ENCODE data around the gene CTLA4.

CTLA4 gene

DNA sequence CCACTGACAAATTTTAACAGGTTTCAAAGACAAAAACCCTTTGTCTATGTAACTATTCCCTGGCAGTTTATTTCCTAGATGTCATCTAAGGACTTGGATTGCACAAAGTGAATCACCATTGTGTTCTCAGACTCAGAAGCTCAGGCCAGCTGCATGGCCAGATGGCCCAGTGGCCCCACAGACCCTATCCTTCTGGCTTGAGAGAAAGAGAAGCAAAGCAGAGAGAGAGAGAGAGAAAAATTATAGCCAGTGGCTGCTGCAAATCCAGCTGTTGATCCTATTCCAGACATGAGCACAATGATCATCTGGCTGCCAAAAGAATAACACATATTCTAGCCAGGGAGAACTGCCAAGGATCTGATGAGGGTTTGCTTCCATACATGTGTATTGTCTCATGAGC lies 25.8 kb downstream of the CTLA4 start:
- no peak for DNase-seq

DNA sequence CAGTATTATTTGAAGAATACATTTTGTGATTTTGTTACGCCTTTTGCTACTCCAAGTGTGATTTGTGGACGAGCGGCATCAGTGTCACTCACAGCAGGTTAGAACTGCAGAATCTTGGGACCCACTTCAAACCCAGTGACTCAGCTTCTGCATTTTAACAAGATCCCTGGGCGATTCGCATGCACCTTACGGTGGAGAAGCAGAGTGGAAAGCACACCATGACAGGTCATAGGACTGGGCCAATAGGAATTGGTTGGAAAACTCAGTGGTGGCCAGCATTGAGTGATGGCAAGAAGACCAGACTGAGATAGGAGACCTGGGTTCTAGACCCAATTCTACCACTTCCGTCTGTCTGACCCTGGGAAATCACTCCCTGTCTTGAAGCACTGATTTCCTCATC lies 26.3 kb downstream of the CTLA4 start:
- DNase-seq: no peak

DNA sequence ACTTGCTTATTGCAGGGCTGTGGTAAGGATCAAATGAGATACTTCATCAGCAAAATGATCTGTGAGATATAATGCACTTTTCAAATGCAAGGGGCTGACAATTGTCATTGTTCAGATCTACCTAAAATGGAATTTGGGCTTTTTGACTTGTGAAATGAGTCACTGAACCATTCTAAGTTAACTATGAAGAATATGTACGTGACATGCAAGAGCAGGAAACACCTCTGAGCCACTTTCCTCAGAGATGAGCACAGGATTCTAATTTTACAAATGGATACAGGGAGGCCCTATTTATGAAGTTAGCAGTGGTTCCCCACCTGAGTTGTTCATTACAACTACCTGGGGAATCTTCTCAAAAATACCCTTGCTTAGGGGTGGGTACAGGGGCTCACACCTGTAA lies 26.7 kb downstream of the CTLA4 start:
- DNase-seq: no peak

DNA sequence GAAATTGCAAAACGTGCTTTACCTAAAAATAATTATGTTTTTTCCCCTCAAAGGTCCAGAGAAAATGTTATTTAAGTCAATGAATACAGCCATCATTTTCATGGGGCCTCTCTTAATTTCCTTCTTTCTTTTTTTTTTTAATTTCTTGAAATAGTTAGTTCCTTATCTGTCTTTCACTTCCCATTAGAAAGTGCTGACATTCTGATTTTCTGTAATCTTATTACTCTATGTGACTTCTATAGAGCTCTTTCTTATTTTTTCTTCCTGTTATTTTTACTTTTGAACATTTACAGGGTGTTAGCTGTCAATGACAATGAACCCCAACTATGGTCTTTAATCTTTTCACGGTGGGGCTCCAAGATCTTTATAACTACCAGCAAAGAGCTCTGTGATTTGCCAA lies 30.0 kb downstream of the CTLA4 start:
- DNase-seq: no peak

DNA sequence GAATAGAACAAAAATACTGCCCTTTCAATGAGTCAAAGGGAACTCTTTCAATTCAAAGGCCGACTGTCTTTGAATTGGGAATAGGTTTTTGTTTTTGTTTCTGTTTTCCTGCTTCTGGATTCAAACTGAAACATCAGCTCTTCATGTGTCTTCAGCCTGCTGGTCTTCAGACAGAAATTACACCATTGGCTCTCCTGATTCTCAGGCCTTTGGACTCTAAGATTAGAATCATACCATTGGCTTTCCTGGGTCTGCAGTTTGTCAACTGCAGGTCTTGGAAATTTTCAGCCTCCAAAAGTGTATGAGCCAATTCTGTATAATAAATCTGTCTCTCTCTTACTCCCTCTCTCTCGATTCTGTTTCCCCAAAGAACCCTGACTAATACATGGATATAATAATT lies 31.1 kb downstream of the CTLA4 start:
- DNase-seq: no peak

DNA sequence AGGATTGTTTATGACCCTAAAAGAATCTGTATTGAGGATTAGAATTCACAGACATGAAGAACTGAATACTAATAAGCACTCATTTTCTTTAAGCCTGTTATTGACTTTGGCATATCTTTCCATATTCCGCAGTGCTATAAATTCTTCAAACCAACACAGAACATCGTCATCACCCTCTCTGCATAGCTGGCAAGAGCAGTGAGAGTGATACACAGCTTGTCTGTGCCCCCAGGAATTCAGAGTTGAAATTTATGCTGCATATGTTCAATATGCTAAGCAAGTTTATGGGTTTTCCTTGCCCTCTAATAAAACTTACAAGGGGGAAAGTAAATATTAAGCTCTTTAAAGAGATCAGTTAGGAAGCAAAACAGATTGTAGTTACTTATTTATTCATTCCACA lies 32.7 kb downstream of the CTLA4 start:
- no peak for DNase-seq

DNA sequence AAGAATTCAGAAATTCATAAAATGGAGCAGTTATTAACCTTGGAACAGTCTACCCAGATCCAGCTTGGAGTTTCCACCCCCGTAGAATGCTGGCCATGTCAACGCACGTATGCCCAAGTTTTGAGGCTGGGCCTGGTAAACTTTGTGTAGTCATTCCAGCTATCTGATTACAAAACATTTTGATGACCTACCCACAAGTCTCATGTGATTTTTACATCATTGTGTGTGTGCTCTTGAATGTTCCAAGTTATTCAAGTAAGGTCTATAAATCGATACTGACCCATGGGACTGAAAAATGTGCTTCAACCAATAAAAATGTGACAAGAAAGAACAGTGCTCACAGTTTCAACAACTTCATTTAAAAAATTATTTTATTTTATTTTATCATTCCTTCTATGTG lies 36.5 kb downstream of the CTLA4 start:
- no peak for DNase-seq

DNA sequence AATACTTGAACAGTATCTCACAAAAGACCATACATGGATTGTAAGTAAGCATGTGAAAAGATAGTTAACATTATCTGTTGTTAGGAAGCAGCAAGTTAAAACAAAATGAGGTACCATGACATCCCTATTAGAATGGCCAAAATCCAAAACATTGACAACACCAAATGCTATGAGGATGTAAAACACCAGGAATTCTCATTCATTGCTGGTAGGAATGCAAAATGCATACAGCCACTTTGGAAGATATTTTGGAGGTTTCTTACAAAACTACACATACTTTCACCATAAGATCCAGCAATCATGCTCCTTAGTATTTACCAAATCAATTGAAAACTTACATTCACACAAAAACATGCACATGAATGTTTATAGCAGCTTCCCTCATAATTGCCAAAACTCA lies 38.1 kb downstream of the CTLA4 start:
- no peak for DNase-seq

DNA sequence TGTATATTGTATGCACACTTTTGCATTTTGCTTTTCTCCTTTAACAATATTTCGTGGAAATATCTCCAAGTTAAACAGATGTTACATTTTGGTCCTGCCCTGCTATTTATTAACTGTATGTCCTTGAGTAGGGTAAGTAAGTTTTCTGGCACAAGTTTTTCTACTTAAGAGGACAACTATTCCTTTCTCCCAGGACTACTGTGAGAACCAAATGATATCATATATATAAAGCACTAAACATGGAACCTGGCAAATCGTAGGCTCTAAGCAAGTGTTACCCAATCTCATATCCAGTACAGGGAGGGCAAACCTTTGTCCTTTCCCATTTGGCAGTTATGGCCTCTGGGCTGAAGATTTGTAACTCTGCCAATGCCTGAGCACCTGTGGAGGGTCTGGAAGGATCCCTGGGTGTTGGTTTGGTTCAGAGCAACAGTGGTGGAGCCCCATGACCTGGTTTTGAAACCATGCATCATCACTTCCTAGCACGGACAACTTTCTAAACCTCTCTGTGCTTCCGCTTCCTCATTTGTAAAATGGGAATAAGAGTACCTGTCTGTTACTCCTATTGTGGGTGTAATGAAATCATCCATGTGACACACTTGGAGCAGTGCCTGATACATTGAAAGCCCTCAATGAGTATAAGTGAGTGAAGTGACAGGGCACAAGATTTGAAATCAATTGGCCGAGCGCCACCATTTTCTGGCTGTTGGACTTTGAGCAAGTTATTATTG lies 40.7 kb downstream of the CTLA4 start:
- no peak for DNase-seq

DNA sequence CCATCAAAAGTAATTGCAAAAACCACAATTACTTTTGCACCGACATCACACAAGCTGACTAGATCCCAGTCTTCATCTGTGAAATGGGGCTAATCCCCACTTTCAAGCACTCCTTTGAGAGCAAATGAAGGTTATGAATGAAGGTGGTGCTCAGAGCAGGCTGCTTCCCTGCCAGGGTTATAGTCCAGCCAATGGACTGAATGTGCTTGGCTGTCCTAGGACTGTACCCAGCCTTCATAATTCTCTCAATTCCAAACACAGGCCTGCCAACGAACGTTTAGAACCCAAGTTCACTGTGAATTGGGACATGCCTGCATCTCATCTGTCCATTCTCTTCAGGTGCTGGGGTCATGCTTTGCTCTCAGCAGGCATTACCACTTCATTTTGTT lies 41.2 kb downstream of the CTLA4 start:
- DNase-seq: no peak

DNA sequence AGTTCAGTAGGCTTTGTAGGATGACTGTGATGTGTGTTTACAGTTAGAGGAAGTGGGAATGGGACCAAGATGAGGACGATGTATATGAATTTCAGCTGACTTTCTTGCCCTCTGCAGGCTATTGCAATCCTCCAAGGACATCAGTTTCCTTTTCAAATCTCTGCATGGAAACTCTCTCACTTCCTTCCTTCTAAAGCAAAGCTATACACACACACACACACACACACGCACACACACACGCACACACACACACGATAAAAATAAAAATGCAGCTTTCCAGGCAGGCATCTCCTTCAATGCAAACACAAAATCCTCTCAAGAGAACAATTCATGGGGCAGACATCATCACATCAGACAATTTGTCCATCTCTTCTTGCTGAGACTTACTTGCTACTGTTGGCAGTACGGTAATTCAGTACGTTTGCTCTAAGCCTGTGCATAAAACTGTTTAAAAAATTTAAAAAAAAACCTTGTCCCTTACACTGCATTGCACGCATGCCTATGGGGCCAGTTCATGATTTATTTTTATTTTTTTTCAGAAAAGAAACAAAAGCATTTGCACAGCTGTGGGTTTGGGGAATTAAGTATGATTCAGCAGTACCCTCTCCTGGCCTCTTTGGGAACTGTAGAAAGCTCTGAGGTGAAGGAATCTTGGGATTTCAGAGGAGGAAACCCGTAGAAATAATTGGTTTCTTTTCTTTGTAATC lies 41.8 kb downstream of the CTLA4 start:
- no peak for DNase-seq

DNA sequence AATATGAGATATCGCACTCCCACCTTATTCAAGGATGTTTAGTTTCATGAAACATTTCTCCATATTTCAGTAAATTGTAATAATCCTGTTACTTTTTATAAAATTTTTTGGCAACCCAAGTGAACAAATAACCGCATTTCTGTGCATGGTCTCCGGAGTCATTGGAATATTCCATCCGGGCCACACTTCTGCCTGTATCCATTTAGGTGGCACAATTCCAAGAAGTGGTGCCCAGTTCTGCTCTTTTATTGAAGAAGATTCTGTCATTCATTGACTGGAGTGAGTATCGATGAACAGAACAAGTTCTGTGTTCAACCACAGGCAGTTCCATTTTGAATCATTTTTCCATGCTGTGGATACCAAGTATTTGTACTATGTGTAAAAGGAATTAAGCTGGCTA lies 42.4 kb downstream of the CTLA4 start:
- DNase-seq: no peak

DNA sequence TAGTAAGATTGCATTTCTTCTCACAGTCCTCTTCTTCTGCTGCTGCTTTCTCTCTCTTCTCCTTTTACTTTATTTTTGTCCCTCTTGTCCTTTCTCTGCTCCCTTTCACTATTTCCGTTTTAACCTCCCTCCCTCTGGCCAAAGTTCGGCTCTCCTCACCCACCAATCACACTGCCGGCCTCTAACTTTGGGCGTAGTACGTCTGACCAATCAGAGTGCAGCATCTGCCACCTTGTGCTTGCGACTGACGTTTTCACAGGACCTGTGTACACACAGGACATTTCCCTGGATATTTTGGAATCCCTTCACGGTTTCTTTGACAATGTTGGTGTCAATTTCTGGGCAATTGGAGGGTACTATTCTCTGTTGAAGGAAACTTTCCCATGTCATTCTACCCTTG lies 46.4 kb downstream of the CTLA4 start:
- DNase-seq: no peak

DNA sequence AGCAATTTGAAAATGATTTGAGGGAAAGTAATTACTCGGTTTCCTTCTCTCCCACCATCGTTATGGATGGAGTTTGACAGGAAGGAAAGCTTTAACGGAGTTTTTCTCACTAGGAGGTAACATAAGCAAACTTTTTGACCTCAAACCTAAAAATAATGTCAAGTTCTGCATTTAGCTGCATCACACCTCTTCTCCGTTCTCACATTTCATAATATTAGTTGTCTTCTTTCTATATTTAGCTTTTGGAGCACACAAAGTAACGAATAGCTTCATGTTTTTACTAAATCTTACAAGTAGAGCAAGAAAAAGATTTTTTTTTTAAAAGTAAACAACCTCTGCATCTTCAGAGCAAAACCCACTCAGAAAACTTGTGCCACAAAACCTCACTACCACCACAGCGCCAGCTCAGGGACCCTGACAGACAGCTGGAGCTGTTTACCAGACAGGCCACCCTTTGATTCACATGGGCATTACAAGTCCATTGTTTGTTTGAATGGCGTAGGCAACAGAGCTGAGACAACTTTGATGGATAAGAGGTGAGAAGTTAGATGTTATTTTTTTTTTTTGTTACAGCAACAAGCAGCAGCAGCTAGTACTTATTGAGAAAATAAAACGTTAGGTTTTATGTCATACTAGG lies 47.1 kb downstream of the CTLA4 start:
- no peak for DNase-seq

DNA sequence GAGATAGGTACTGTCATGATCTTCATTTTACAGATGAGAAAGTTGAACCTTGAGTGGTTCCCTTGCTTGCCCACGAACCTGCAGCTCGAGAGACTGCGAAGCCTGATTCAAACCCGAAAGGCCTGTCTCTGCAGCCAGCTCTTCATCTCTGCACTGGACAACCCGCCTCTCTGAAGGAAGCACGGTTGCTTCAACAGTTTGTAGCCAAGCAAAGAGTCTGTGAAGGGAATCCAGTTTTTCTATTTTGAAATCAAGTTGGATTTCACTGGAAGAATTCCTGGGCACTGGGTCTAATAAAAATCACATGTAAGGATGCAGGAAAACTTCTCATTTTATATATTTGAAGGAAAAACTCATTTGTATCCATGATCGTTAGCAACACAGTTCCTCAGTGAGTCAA lies 47.7 kb downstream of the CTLA4 start:
- DNase-seq: no peak

DNA sequence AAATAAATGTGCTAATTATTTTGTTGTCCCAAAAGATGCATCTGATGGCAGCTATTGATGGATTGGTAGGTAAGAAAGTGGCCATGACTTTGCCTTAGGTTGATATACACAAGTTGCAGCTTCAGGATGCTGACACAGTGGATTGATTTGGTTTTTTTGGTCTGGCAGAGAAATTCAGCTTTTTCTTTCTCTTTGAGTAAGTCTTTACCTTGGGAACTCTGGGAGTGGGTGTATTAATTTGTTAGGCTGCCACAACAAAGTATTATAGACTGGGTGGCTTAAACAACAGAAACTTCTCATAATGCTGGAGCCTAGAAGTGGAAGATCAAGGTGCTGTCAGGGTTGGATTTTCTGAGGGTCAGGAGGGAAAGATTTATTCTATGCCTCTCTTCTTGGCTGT lies 49.2 kb downstream of the CTLA4 start:
- DNase-seq: no peak

DNA sequence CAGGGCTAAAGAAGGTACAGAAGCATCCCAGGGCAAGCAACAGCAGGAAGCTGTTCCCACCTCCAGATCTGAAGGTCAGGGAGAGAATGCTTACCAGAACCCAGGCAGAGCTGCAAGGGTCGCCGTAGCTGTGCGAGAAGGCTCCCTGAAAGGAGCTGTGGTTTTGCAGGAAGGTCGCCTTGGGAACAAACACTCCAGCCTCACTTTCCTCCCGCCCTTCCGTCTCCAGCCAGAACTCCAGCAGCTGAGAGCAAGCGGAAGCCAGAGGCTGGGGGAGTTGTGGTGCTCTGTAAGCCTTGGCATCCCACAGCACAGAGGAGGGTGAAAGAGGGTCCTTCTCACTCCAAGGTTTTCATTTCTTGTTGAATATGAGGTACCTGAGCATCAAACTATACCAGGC lies 50.7 kb downstream of the CTLA4 start:
- DNase-seq: no peak

DNA sequence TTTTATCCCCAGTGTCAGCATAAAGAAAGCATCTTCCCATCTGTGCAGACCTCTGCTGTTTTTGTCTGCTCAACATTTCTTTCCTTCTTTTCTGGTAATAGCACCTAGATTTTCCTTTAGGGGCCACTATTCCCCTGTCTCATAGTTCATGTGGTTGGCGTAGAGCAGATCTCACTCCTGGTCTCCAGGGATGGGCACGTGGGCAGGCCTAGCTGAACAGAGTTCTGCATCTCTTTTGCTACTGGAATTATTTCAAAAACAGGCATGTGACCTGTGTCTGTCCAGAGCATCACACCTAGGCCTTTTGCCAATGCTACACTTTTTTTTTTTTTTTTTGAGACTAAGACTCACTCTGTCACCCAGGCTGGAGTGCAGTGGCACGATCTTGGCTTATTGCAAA lies 51.3 kb downstream of the CTLA4 start:
- no peak for DNase-seq
